HG03457 (cell line): ENCODE measurements around the gene LHFPL2.

Experiments used
- ATAC-seq: cut with Tn5 transposase; IDR thresholded peaks from one replicate; pipeline ENCODE4 v1.9.1; 2021; ENCODE audit warnings: moderate number of reproducible peaks; ENCODE audit not compliant: unreplicated experiment

The LHFPL2 gene

DNA sequence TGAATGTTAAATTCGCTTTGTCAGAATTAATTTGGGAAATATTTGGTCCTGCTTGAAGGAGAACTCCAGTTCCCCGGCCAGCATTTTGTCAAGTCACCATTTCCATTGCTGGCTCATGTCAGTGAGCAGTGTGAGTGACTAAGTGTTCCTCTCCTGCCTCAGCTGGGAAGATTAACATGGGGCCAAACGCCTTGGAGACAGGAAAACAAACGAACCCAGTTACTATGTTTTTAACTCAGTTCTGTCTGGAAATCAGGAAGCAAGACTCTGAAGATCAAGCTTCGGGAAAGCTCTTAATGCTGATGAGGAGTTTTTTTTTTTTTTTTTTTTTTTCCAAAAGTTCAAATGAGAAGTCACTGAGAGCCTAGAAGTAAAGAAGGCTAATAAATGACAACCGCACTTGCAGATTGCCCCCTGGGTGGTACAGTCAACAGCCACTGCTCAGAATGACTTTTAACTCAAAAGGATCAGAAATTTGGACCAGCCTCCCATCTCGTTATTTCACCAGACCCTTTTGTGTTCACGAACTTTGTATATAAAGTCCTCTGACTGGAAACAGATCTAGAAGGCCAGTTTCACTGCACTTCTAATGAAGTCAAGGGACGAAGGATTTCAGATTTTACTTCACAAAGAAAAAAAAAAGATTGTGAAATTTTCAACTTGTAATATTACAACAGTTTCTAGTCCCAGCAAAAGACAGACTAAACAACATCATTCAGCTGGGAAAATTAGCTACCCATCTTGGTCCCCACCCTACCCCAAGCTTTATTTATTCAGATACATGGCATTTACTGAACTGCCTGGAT is 121.3 kb downstream of the LHFPL2 start:
- ATAC-seq: no peak

DNA sequence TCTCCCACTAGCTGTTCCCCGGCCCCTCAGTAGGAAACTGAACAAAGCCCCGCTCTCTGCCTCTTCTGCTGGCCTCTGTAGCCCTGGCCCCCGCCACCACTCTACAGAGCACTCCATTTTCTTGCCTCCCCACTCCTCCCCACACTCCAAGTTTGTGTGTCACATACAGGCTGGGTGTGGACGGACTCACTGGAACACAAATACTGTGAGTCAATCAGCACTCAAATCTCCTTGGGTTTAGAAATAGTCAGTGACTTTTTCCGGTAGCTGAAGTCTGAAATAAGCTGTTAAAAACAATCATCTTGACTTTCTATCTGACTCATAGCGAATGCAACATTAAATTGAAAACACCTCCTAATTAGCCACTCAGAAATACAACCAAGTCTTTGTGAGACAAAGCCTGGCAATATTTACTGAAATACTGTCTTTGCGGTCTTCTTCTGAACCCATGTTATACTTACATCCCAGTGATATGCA is 122.5 kb downstream of the LHFPL2 start:
- ATAC-seq: no peak

GRCh38 chr5:78523314-78524193 is 125.0 kb downstream of the LHFPL2 start:
- no peak for ATAC-seq

- no peak for ATAC-seq
These were observed 125.9 kb downstream of the LHFPL2 start for GRCh38 chr5:78522476-78523260.

GRCh38 chr5:78521455-78521854 is 127.1 kb downstream of the LHFPL2 start:
- ATAC-seq: no peak

DNA sequence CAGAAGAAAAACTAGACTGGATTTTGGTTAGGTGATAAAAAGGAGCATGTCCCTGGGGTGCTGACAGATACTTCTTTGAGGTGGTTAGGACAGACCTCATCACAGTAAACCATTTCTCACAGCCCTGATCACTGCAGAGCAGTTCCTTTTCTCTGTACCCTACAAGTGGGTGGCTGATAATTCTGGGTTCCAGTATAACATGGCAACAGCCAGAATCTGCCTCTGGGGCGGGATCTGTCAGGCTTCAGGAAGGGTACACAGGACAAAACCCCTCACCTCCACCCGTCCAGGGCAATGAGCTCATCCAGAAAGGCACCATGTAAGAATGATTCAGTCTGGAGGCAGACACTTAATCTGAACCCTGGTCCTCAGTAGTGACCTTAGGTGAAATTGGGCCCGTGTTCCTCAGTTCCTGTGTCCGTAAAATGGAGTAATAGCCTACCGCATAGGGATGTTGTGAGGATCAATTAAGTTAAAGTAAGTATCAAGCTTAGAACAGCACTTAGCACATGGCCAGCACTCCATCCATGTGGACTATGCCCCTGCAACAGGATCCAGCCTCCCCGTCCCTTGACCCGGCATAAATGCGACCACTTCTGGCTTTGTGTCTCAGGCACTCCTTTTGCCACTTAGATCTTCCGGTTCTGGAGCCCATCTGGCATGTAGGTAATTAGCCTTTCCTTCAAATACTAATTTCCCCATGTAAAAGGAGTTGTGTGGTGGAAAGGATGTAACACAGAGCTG is 129.2 kb downstream of the LHFPL2 start:
- no peak for ATAC-seq

DNA sequence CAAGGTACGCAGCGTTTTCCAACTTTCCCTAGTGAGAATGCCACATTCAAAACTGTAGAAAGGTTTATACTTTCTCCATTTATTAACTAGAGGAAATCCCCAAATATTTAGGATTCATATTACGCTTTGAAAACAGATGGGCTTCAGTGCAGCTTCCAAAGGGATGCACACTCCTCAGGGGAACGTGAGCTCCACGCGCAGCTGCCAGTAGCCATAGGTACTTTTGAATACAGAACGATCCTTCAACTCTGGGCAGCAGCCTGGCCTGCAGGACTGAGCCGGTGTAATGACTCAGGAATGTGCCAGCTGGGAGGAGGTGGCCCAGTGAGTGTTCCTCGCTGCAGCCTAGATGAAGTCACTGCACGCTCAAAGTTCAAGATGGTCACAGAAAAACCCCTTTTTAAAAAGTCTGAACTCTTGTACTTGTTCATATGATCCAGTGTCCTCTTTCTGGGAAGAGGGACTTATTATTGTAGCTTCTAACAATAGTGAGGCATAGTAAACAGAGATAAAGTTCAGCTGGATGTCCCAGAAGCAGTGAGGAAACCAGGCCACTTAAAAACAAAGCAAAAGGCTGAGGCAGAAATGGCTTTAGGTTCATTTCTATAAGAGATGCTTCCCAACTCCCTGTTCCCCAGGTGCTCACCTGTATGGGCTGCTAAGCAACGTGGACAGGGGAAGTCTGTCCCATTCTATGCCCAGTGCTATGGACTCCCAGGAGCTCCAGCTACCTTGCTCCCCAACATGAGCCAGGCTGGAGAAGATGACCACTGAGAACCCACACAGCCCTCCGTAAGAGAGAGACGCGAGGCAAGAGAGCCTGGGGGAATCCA is 130.0 kb downstream of the LHFPL2 start:
- no peak for ATAC-seq

GRCh38 chr5:78515670-78516069 is 132.9 kb downstream of the LHFPL2 start:
- ATAC-seq: no peak

DNA sequence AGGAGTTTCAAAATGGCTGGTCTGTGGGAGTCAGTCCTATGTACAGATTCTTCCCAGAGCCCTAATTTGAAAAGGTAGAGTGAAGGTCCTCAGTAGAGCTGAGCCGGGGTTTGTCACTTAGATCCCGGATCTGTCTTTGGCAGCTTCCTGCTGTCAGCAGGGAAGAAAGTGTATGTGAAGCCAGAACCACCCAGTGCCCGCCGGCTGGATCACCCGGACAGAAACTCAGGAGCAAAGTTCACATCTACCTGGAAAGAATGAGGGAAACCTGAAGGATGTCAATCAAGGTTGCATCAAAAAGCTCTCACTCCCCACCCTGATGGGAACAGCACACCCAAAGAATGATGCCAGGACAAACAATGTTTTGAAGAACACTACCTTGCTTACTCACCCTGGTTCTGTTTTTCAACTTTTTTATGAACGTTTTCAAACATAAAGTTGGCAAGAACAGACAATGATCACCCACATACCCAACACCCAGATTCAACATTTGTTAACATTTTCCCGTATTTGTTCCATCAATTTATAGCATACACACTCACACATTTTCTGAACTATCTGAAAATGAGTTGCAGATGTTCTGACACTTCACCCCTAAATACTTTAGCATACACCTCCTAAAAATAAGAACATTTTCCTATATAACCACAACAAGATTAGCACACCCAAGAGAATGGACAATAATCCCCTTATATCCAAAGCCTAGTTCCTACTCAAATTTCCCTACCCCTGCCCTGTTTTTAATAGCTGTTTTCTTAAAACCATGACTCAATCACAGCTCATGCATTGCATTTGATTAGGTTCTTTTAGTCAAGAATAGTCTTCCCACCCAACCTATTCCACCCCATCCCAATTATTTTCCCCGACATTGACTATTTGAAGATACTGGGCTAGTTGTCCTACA is 133.9 kb downstream of the LHFPL2 start:
- no peak for ATAC-seq

- no peak for ATAC-seq
These were observed 135.1 kb downstream of the LHFPL2 start for GRCh38 chr5:78513441-78513840.

DNA sequence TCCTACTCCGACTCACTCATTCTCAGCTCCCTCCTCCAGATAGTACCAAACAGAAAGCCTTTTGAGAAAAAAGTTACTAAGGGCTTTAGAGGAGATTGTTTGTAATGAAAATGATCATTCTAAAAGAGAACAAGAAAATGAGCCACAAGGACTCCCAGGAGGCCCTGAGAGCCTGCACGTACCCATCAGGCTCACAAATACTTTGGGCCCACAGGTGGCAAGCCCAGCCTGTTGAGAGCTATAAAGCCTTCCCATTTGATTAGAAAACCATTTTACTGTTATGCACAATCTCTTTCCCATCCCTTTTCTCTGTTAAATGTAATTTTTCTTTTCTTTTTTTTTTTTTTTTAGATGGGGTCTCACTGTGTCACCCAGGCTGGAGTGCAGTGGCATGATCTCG is 136.1 kb downstream of the LHFPL2 start:
- no peak for ATAC-seq

DNA sequence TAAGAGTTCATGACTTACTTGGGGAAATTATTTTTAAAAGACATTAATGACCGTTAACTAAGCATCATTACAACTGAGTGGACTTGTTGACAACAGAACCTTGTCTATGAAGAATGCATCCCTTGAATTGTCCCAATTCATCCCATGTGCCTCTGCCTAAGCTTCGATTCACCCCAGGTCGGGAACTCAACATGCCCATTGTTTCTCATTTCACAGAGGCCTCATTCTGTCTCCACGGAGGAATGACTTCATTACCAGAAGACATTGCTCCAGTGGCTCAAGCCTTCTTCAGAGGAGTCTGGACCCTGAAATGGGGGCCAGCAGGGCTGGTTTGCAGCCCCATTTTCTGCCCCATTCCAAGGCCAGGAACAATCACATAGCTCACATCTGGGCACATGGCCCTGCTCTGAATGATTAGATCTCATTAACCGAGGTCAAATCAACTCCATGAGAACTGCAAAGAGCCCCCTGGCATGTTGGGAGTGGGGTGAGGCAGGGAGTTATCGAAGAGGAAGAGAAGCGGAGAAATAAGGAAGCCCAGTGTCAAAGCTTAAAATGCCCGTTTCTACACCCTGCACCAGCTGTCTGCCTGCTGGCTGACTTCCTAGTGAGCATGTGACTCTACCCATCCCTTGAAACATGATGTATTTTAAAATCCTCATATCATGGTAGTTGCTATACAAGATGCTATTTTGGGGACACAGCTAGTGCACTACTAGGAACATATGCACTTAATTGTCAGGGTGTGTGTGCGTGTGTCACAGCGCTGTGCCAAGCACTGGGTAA is 137.3 kb downstream of the LHFPL2 start:
- no peak for ATAC-seq

DNA sequence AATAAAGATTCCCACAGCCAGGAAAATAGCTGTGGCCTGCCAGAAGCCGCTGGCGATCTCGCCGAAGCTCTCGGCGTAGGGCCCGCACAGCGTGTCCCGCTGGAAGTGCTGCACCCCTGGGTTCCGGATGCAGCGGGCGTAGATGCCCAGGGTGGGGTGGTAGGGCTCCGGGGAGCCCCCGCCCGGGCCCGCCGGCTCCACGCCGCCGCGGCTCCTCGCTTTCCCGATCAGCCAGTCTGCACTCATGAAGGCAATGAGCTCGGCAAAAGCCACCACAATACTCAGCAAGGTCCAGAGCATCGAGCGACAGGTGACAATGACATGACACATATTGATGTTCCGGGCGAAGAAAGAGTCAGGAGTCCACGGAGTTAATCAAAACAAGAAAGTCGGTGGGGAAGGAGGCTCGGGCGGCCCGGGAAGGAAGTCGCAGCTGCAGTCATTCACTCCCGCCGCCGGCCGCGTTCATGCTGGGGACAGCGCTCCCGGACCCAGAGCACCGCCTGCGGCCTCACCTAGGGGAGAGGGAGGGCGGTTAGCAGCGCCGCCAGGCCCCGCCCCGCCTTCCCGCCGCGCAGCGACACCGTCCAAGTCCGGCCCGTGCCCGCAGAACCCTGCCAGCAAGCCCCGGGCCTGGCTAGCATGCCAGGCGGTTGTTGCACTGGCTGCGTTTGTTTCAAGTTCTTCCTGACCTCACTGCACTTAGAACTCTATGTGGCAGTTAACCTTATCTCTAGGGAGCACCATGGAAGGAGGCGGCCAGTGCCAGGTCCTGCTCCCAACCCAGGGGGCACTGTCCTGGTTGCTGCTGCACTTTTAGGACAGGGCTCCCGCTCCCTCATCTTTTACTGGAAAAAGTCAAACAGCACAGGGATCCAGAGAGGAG is 138.4 kb downstream of the LHFPL2 start:
- peak; percentile 52 for ATAC-seq

DNA sequence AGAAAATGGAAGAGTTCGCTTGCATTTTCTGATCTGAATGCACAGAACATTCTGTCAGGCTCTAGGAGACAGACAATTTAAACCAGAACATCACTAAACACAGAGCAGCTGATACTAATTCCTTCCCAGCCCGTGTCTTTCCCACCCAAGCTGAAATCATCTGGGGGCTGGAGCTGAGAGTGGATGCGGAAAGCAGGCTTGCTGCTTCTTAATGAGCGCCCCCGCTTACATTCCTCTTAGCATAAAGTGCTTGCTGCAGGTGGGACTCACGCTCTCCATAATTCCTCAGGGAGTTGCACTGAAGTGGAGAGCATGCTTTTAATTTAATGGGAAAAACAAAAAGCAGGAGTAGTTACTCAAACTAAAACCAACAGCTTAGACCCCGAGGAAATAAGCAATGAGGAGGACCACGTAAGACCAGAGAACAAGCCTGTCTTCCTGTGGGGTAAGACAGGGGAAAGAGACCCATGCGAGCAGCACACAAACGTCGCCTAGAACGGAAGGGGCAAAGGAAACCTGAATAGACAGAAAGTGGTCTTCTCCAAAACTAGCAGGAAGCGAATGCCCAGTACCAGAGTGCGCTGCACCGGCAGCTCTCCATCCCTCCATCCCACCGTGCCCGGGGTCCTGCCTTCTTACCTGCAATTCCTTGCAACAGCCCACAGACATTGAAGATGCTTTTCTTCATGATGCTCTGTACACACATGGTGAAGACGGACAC is 139.3 kb downstream of the LHFPL2 start:
- ATAC-seq: no peak

- no peak for ATAC-seq
These were observed 140.3 kb downstream of the LHFPL2 start for GRCh38 chr5:78508186-78508765.

DNA sequence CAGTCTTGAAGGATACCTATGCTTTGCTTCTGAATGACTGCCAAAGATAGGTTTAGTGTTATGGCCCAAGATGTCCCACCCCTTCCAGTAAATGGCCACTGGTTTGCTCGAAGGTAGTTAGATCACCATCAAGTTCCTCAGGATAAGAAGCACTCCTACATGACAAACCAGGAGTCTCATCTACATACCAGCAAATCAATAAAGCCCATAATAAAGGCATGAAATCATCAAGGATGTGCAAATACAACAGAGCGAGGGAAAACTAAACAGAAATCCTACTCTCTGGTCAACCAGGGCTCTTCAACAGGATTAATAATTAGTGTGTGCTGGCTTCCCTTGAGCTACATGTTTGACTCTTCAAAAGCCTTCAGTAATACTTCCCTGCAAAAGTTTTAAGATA is 141.0 kb downstream of the LHFPL2 start:
- no peak for ATAC-seq
